ENCODE data around the gene KLHL29. TPM values are rescaled to one million over a fixed set of nuclear protein-coding genes. Genes with fewer than 3 reads are reported as not detected.
A peak's percentile ranks its signal among the peaks of the same experiment; 100 is the strongest.

KLHL29 gene
- total RNA-seq, 3 donors from 2014 or later = 2.6 to 13.0 (median 5.5) TPM

- intact Hi-C loops (cut with DNase I, micrococcal nuclease) = no loop called here
- Histone ChIP-seq H3K9me3 (no peaks in the 10 kb centered on the region), H3K36me3 (ENCODE audit: low read depth) (no peaks in the 10 kb centered on the region), H3K4me1 (ENCODE audit: low read depth) (no peaks in the 10 kb centered on the region), H3K4me3 (no peak overlapping the region)
- no peak for ATAC-seq
- DNase-seq = no peak
- no peak for TF ChIP-seq CTCF (IDR thresholded peaks at IDR 0.05)
Measured at GRCh38 chr2:23666980-23667357, 282.0 kb downstream of the KLHL29 start.

- intact Hi-C loops (cut with DNase I, micrococcal nuclease) = no loop called here
- Histone ChIP-seq H3K9me3 (no peaks in the 10 kb centered on the region), H3K4me3 (no peak overlapping the region), H3K36me3 (ENCODE audit: low read depth) (no peaks in the 10 kb centered on the region), H3K4me1 (ENCODE audit: low read depth) (no peaks in the 10 kb centered on the region)
- peak in 1 of 3 donors; percentile 38 for DNase-seq
- no peak for ATAC-seq
- no peak for TF ChIP-seq CTCF (IDR thresholded peaks at IDR 0.05)
Measured at GRCh38 chr2:23668756-23669304, 283.9 kb downstream of the KLHL29 start.

- no peak for TF ChIP-seq CTCF (IDR thresholded peaks at IDR 0.05)
- ATAC-seq = peak; percentile 24
- Histone ChIP-seq H3K36me3 (ENCODE audit: low read depth) (no peaks in the 10 kb centered on the region), H3K4me3 (no peak overlapping the region), H3K4me1 (ENCODE audit: low read depth) (no peaks in the 10 kb centered on the region), H3K9me3 (no peaks in the 10 kb centered on the region)
- DNase-seq = peak; percentile 32 to 60 (median 57)
- intact Hi-C loops (cut with DNase I, micrococcal nuclease) = no loop called here
Measured at GRCh38 chr2:23669413-23670244, 284.6 kb downstream of the KLHL29 start.

GRCh38 chr2:23670245-23670592 is 285.2 kb downstream of the KLHL29 start:
- DNase-seq = no peak
- Histone ChIP-seq H3K36me3 (ENCODE audit: low read depth) (no peaks in the 10 kb centered on the region), H3K4me3 (no peak overlapping the region), H3K9me3 (no peaks in the 10 kb centered on the region), H3K4me1 (ENCODE audit: low read depth) (no peaks in the 10 kb centered on the region)
- no peak for TF ChIP-seq CTCF (IDR thresholded peaks at IDR 0.05)
- ATAC-seq = no peak
- intact Hi-C loops (cut with DNase I, micrococcal nuclease) = no loop called here

- no peaks in the 10 kb centered on the region for H3K36me3 ChIP-seq (ENCODE audit: low read depth)
- no peak for TF ChIP-seq CTCF (IDR thresholded peaks at IDR 0.05)
- H3K9me3 ChIP-seq = no peaks in the 10 kb centered on the region
- H3K4me1 ChIP-seq (ENCODE audit: low read depth) = no peaks in the 10 kb centered on the region
- ATAC-seq (no peak), DNase-seq (no peak)
- H3K4me3 ChIP-seq = no peak overlapping the region
- intact Hi-C loops (cut with DNase I, micrococcal nuclease) = no loop called here
Measured at GRCh38 chr2:23673082-23673481, 288.1 kb downstream of the KLHL29 start.
